A673 (cell line): Measurements from ENCODE around the gene LRRC46. TPM values are rescaled to one million over a fixed set of nuclear protein-coding genes. Genes with fewer than 3 reads are reported as not detected.
A peak's percentile ranks its signal among the peaks of the same experiment; 100 is the strongest.

Experiments used
- BruUV-seq: library from RNA; stranded (reverse); fragments of 400-500 nt; replicated peaks from 2 replicates; lab custom pipeline; 2021; lab: Mats Ljungman, UMichigan
- CTCF ChIA-PET: fragments of 300-600 bp; sonication (Branson Sonifier 250); formaldehyde crosslinking; loops from one replicate; lab custom pipeline; 2022; ENCODE audit warnings: antibody characterized with exemption; lab: Charles Lee
- POLR2A ChIA-PET: fragments of 300-600 bp; sonication (Branson Sonifier 250); formaldehyde crosslinking; loops from one replicate; lab custom pipeline; 2022; ENCODE audit warnings: antibody characterized with exemption; ENCODE audit not compliant: low non-redundant PET; lab: Charles Lee
- DNase-seq: peaks from one replicate; pipeline ENCODE4 v3.0.0-alpha.2; 2015; ENCODE audit warnings: low spot score
- H3K27ac ChIP-seq: fragments of 200-600 bp; sonication (generic); 2 replicates; pipeline ENCODE4 v1.5.1; 2016; ENCODE audit warnings: mixed run types, low read depth, mild to moderate bottlenecking, mixed read lengths, antibody characterized with exemption, low read length; ENCODE audit not compliant: poor library complexity, severe bottlenecking
- H3K27me3 ChIP-seq: fragments of 200-600 bp; sonication (generic); replicated peaks from 2 replicates; pipeline ENCODE4 v1.6.1; 2017; ENCODE audit warnings: mixed run types, low read depth, mild to moderate bottlenecking, mixed read lengths, antibody characterized with exemption, low read length; ENCODE audit not compliant: insufficient read depth, poor library complexity
- H3K36me3 ChIP-seq: fragments of 200-600 bp; sonication (generic); 2 replicates; pipeline ENCODE4 v1.6.1; 2016; ENCODE audit warnings: mixed run types, mild to moderate bottlenecking, mixed read lengths, antibody characterized with exemption, low read length; ENCODE audit not compliant: insufficient read depth, poor library complexity, severe bottlenecking
- H3K4me1 ChIP-seq: fragments of 200-600 bp; sonication (generic); 2 replicates; pipeline ENCODE4 v1.6.1; 2017; ENCODE audit warnings: mixed run types, mild to moderate bottlenecking, mixed read lengths, antibody characterized with exemption, low read length; ENCODE audit not compliant: insufficient read depth, poor library complexity, severe bottlenecking
- H3K4me3 ChIP-seq: fragments of 200-600 bp; sonication (generic); 2 replicates; pipeline ENCODE4 v1.5.1; 2016; ENCODE audit warnings: low read depth, mixed run types, mild to moderate bottlenecking, mixed read lengths, low read length; ENCODE audit not compliant: poor library complexity, severe bottlenecking
- H3K9me3 ChIP-seq: fragments of 200-600 bp; sonication (generic); 2 replicates; pipeline ENCODE4 v1.6.1; 2016; ENCODE audit warnings: mixed run types, low read depth, mild to moderate bottlenecking, mixed read lengths, antibody characterized with exemption, low read length; ENCODE audit not compliant: poor library complexity, severe bottlenecking
- CTCF ChIP-seq: fragments of 300-800, 200-600 bp; sonication (generic); conservative IDR thresholded peaks from 2 replicates; pipeline ENCODE4 v1.5.1; 2017; ENCODE audit warnings: low read depth, mild to moderate bottlenecking, antibody characterized with exemption, low read length, moderate library complexity, mixed read lengths
- EZH2 ChIP-seq: fragments of 200-600 bp; sonication (generic); IDR thresholded peaks from 2 replicates; pipeline ENCODE4 v1.6.1; 2017; ENCODE audit warnings: borderline replicate concordance, low read depth, mild to moderate bottlenecking, mixed read lengths, antibody characterized with exemption, low read length; ENCODE audit not compliant: poor library complexity, severe bottlenecking
- intact Hi-C: fragments of 100-400 bp; cut with micrococcal nuclease; formaldehyde crosslinking; loops from one replicate; pipeline ENCODE4 v1.10.0; 2022; ENCODE audit not compliant: unreplicated experiment
- total RNA-seq: library from RNA; stranded (reverse); gene quantifications from 2 replicates; pipeline ENCODE4 v1.2.3, GENCODE V29; 2021

The LRRC46 gene
- total RNA-seq, 1 experiment from 2014 or later = 1.1 TPM

- H3K27ac ChIP-seq = no peak overlapping the region
- ChIA-PET POLR2A (no interaction called here), CTCF (interaction anchor here (1.3 kb wide), 1 partner anchor 45 kb away, joined by 3 read pairs; no protein-coding TSS in a partner anchor)
- no peak overlapping the region for H3K4me3 ChIP-seq
- intact Hi-C loops = loop anchor here (5.0 to 10.0 kb wide), 2 partner anchors 101 to 173 kb away; partner anchors contain the start of gene PNPO
- H3K27me3 ChIP-seq = peaks cover 37% of the 10 kb centered on the region
- no TSS peak for BruUV-seq
- no peak for DNase-seq
- no peaks in the 10 kb centered on the region for H3K4me1 ChIP-seq
- no peaks in the 10 kb centered on the region for H3K9me3 ChIP-seq
- TF ChIP-seq EZH2 = no peak
- TF ChIP-seq CTCF = no peak
- H3K36me3 ChIP-seq = no peaks in the 10 kb centered on the region
These were observed 12.8 kb downstream of the LRRC46 start for GRCh38 chr17:47844227-47844626.

GRCh38 chr17:47844814-47845715, 13.6 kb downstream of the LRRC46 start:
- Histone ChIP-seq H3K4me3 (no peak overlapping the region), H3K27me3 (peaks cover 45% of the 10 kb centered on the region), H3K36me3 (no peaks in the 10 kb centered on the region), H3K27ac (no peak overlapping the region), H3K4me1 (no peaks in the 10 kb centered on the region), H3K9me3 (no peaks in the 10 kb centered on the region)
- ChIA-PET CTCF (interaction anchor here (1.3 kb wide), 1 partner anchor 45 kb away, joined by 3 read pairs; no protein-coding TSS in a partner anchor), POLR2A (no interaction called here)
- intact Hi-C loops = loop anchor here (5.0 to 10.0 kb wide), 2 partner anchors 100 to 172 kb away; partner anchors contain the start of gene PNPO
- TF ChIP-seq CTCF = peak; percentile 37; the same call in 1 of the 2 replicates
- no peak for TF ChIP-seq EZH2
- DNase-seq = peak; percentile 38
- BruUV-seq = no TSS peak

GRCh38 chr17:47845716-47846075, 14.2 kb downstream of the LRRC46 start:
- H3K4me1 ChIP-seq = no peaks in the 10 kb centered on the region
- no peaks in the 10 kb centered on the region for H3K9me3 ChIP-seq
- H3K27me3 ChIP-seq = peaks cover 52% of the 10 kb centered on the region
- ChIA-PET CTCF (interaction anchor here (0.6 kb wide), 1 partner anchor 20 kb away, joined by 3 read pairs; no protein-coding TSS in a partner anchor), POLR2A (no interaction called here)
- TF ChIP-seq CTCF (no peak), EZH2 (no peak)
- BruUV-seq = no TSS peak
- intact Hi-C loops = loop anchor here (10.0 kb wide), 1 partner anchor 99 kb away; the partner anchor contains the start of gene PNPO
- no peak overlapping the region for H3K27ac ChIP-seq
- DNase-seq = no peak
- no peaks in the 10 kb centered on the region for H3K36me3 ChIP-seq
- no peak overlapping the region for H3K4me3 ChIP-seq
